GM18907 (cell line): Measurements from ENCODE around the gene ART4.

ENCODE experiments used
- ATAC-seq: cut with Tn5 transposase; IDR thresholded peaks from one replicate; pipeline ENCODE4 v1.9.1; 2021; ENCODE audit warnings: mild to moderate bottlenecking, moderate library complexity; ENCODE audit not compliant: unreplicated experiment

Gene ART4

DNA sequence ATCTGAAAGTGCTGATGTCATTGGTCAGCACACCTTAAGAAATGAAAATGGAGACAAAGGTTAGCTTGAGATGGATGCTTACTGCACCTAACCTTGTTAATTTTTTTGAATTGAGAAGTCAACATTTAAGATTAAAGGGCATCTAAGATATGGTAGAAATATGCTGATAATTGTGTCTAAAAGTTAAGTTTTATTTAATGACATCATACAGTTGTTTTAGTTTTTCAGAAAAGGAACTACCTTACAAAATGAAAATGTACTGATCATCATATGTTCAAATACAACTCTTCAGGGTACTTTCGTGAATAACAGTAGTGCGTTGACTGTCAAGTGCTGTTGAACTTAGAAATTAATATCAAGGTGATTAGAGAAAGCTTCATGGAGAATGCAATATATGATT lies 31.8 kb downstream of the ART4 start:
- ATAC-seq = no peak

- no peak for ATAC-seq
Observed at GRCh38 chr12:14810953-14811483, 32.3 kb downstream of the ART4 start.

- ATAC-seq = no peak
Observed at GRCh38 chr12:14810167-14810952, 33.0 kb downstream of the ART4 start.

GRCh38 chr12:14803830-14804160 lies 39.5 kb downstream of the ART4 start:
- peak; percentile 20 for ATAC-seq

GRCh38 chr12:14803011-14803829 lies 40.1 kb downstream of the ART4 start, which contains the start of the genes C12orf60 and WBP11:
Gene C12orf60 (plus strand): TSS chr12:14803670. CDS start chr12:14822936, 19,266 bp downstream.
Gene WBP11 (minus strand): TSS chr12:14803478. CDS start chr12:14801383, 2,095 bp downstream.
- ATAC-seq = peak; percentile 100

- no peak for ATAC-seq
Observed at GRCh38 chr12:14802721-14803010, 40.7 kb downstream of the ART4 start.

DNA sequence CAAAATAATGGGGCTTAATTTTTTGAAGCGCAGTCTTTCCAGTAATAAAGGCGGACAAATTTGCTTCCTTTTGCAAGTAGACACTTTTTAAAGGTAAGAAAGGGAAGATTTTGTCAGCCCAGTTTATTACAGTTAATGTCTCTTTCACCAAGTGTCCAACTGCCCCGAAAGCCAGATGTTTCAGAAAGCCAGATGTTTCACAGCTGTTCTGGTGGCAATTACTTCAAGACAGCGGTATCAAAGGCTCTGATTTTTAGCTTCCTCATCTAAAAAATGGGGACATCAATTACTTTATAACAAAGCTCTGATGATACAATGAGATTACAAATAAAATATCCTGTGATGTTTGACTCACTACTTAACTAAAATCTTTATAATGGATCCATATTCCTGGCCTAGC lies 41.1 kb downstream of the ART4 start:
- ATAC-seq = no peak

- ATAC-seq = no peak
Observed at GRCh38 chr12:14795028-14795448, 48.3 kb downstream of the ART4 start.

DNA sequence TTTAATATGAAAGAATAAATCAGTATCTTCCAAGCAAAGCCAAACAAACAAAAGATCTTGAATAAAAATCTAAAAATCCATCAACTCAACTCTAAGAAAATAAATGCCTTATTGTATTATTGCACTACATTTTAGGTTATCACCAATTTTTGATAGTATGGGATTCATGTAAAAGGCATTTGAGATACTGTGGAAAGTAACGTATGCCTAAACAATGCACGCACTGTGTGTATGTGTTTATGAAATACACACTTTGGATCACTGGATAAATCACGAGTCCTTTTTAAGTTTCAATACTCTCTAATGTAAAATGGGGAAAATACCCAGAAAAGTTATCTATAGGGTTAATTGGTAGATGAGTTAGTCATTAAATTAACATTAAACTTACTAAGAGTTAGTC lies 57.8 kb downstream of the ART4 start:
- no peak for ATAC-seq

- no peak for ATAC-seq
Observed at GRCh38 chr12:14784471-14784870, 58.9 kb downstream of the ART4 start.

GRCh38 chr12:14782756-14783155 lies 60.6 kb downstream of the ART4 start:
- no peak for ATAC-seq

GRCh38 chr12:14781563-14781962 lies 61.8 kb downstream of the ART4 start:
- no peak for ATAC-seq

GRCh38 chr12:14780859-14781258 lies 62.5 kb downstream of the ART4 start:
- ATAC-seq = no peak

DNA sequence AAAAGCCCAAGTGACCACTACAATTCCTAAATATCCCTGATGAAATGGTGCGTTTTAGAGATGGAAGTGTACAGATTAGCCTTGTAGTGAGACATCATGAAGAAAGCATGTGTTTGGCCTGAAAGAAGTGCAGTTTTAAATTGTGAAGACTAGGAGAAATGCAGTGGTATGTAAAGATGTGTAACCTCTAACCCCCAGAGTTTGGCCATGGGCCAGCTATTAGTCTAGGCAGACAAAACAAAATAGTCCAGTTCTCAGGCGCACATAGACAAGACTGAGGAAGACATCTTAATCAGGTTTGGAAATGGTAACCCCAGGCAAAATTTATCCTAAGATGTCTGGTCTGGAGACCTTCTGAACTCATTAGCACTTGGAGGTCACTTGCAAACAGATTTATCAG lies 63.5 kb downstream of the ART4 start:
- no peak for ATAC-seq

GRCh38 chr12:14777271-14777670 lies 66.1 kb downstream of the ART4 start:
- no peak for ATAC-seq

DNA sequence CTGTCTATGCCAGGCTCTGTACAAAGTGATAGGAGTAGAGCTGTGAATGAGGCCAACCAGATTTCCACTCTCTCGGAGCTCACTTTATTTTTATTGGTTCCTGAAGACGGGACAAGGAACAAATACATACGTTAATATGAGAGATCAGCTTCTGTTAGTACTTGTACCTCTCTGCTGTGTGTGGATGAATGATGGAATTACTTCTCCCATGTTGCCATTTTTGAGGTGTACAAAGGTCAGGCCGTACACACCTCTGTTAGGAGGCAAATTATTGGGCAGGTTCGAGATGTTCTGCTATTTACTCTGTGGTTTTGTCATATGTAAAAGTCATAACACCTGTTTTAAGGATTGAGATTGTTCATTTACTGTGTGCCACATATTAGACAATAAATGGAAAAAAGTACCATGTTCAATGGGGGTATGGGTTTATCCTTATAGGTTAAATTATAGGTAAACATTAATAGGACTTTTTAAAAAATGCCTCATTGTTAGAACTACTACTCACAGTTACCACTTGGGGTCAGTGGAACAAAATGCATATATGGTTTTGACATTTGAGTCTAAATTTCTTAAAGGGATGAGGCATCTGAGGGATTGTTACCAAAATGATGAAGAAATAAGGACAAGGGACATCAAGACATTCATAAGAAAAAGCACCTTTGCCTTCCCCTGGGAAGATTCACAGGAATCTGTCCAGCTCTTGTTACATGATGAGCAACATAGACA lies 66.9 kb downstream of the ART4 start:
- no peak for ATAC-seq

DNA sequence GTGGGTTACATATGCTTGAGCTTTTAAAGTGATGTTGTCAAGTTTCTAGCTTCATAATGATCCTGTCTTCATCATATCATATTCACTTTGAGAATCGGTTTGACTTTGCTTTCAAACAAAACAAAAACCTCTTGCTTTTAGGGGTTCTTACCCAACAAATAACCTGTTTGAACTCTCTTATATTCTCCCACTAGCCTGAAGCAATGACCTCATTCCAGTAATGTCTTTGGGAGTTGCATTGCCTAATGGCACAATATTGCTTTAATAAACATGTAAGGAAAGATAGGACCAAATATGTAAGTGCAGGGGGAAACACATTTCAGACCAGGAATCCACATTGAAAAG lies 67.7 kb downstream of the ART4 start:
- no peak for ATAC-seq
